Endothelial cell of umbilical vein (primary cell): Measurements from ENCODE around the gene COX4I1. TPM values are rescaled to one million over a fixed set of nuclear protein-coding genes. Genes with fewer than 3 reads are reported as not detected.

Experiments used
- BruUV-seq: library from RNA; stranded (reverse); fragments of 400-500 nt; replicated peaks from 2 replicates; lab custom pipeline; 2021; lab: Mats Ljungman, UMichigan
- CTCF ChIA-PET: fragments of 300-600, 350-600 bp; sonication (Branson Sonifier 250); formaldehyde crosslinking; loops from one replicate; lab custom pipeline; 2021; ENCODE audit warnings: antibody characterized with exemption, inconsistent platforms; lab: Charles Lee
- POLR2A ChIA-PET: fragments of 300-600, 350-600 bp; sonication (Branson Sonifier 250); formaldehyde crosslinking; loops from one replicate; lab custom pipeline; 2021; ENCODE audit warnings: antibody characterized with exemption, inconsistent platforms; lab: Charles Lee
- DNase-seq: peaks from one replicate; pipeline ENCODE4 v3.0.0-alpha.2; 2011; ENCODE audit warnings: low read depth, low spot score
- FAIRE-seq: peaks from 2 replicates; lab custom pipeline; 2011; peaks lifted over from hg19 to GRCh38; lab: Jason Lieb, UNC
- H2AFZ ChIP-seq: 2 replicates; pipeline ENCODE4 v1.6.0; 2012; ENCODE audit warnings: low read depth, low read length, control low read depth, inconsistent platforms
- H3K27ac ChIP-seq: 2 replicates; pipeline ENCODE4 v1.5.1; 2011; ENCODE audit warnings: low read depth, mild to moderate bottlenecking, control low read depth, low read length, moderate library complexity; ENCODE audit not compliant: insufficient read depth
- H3K27me3 ChIP-seq, 2 experiments: 2 replicates each; pipeline versions ENCODE4 v1.6.0 to v1.6.1; 2011; ENCODE audit warnings: low read length in 2 of 2, mixed read lengths in 1 of 2; ENCODE audit not compliant: control insufficient read depth in 2 of 2, insufficient read depth in 2 of 2
- H3K36me3 ChIP-seq, 2 experiments: 2 replicates in 1 of 2; 3 replicates in 1 of 2; pipeline ENCODE4 v1.5.1; 2011; ENCODE audit warnings: low read length in 2 of 2, mild to moderate bottlenecking in 1 of 2, moderate library complexity in 1 of 2; ENCODE audit not compliant: control insufficient read depth in 2 of 2, insufficient read depth in 2 of 2; ENCODE audit errors: extremely low read depth in 1 of 2
- H3K4me1 ChIP-seq: 3 replicates; pipeline ENCODE4 v1.5.1; 2011; ENCODE audit warnings: mild to moderate bottlenecking, low read length; ENCODE audit not compliant: control insufficient read depth, insufficient read depth; ENCODE audit errors: extremely low read depth
- H3K4me2 ChIP-seq: 2 replicates; pipeline ENCODE4 v1.6.1; 2011; ENCODE audit warnings: low read length, control low read depth, mixed read lengths; ENCODE audit not compliant: insufficient read depth
- H3K4me3 ChIP-seq, 3 experiments: fragments of 200-600 bp in 1 of 3; sonication (generic), shearing (Covaris generic) in 1 of 3; replicated peaks in 1 of 3; 2 replicates each; pipeline ENCODE4 v1.5.1; 2011 to 2016; ENCODE audit warnings: control low read depth in 3 of 3, low read length in 3 of 3, mild to moderate bottlenecking in 2 of 3, inconsistent platforms in 1 of 3, low read depth in 1 of 3, moderate library complexity in 1 of 3; ENCODE audit not compliant: insufficient read depth in 1 of 3
- H3K79me2 ChIP-seq: 2 replicates; pipeline ENCODE4 v1.6.0; 2012; ENCODE audit warnings: low read length, inconsistent platforms; ENCODE audit not compliant: control insufficient read depth, insufficient read depth
- H3K9ac ChIP-seq: replicated peaks from 2 replicates; pipeline ENCODE3; 2011; ENCODE audit warnings: low read length, control low read depth; ENCODE audit not compliant: insufficient read depth; ENCODE audit errors: extremely low read depth
- H3K9me1 ChIP-seq: replicated peaks from 3 replicates; pipeline ENCODE4 v1.6.0; 2011; ENCODE audit warnings: mild to moderate bottlenecking, low read length; ENCODE audit not compliant: control insufficient read depth, insufficient read depth; ENCODE audit errors: extremely low read depth
- H3K9me3 ChIP-seq: replicated peaks from 2 replicates; pipeline ENCODE4 v1.5.1; 2012; ENCODE audit warnings: low read length, inconsistent platforms; ENCODE audit not compliant: control insufficient read depth, insufficient read depth
- H4K20me1 ChIP-seq: replicated peaks from 2 replicates; pipeline ENCODE3; 2011; ENCODE audit warnings: mild to moderate bottlenecking, low read length; ENCODE audit not compliant: control insufficient read depth, insufficient read depth; ENCODE audit errors: extremely low read depth
- CTCF ChIP-seq, 2 donors: IDR thresholded peaks; 1 replicate in 1 of 2; 2 replicates in 1 of 2; pipeline ENCODE4 v1.5.1; 2011; ENCODE audit warnings: low read length in 2 of 2, mild to moderate bottlenecking in 2 of 2, moderate library complexity in 2 of 2, control low read depth in 1 of 2, inconsistent platforms in 1 of 2, low read depth in 1 of 2; ENCODE audit not compliant: insufficient read depth in 1 of 2; ENCODE audit errors: extremely low read depth in 1 of 2
- EZH2 ChIP-seq: IDR thresholded peaks from 2 replicates; pipeline ENCODE4 v1.6.1; 2012; ENCODE audit warnings: borderline replicate concordance, low read depth, mild to moderate bottlenecking, moderate library complexity, low read length, inconsistent platforms; ENCODE audit not compliant: severe bottlenecking
- FOS ChIP-seq: IDR thresholded peaks from 2 replicates; pipeline ENCODE4 v1.6.1; 2011; ENCODE audit warnings: mild to moderate bottlenecking, low read length, moderate library complexity, borderline replicate concordance; ENCODE audit not compliant: insufficient read depth
- GATA2 ChIP-seq: IDR thresholded peaks from 2 replicates; pipeline ENCODE4 v1.7.0; 2011; ENCODE audit warnings: low read depth, mild to moderate bottlenecking, moderate library complexity, mixed read lengths, low read length; ENCODE audit not compliant: insufficient read length, insufficient read depth
- JUN ChIP-seq: IDR thresholded peaks from 2 replicates; pipeline ENCODE4 v1.6.1; 2011; ENCODE audit warnings: borderline replicate concordance, low read depth; ENCODE audit not compliant: insufficient read length, insufficient read depth
- MAX ChIP-seq: IDR thresholded peaks from 2 replicates; pipeline ENCODE4 v1.6.1; 2011; ENCODE audit not compliant: insufficient read depth, insufficient read length
- MYC ChIP-seq: IDR thresholded peaks from one replicate; pipeline ENCODE4 v1.6.1; 2011; ENCODE audit warnings: mild to moderate bottlenecking, low read depth, low read length
- POLR2A ChIP-seq: IDR thresholded peaks from 2 replicates; pipeline ENCODE4 v1.6.1; 2012; ENCODE audit warnings: low read depth, mild to moderate bottlenecking, control low read depth, low read length
- POLR2AphosphoS5 ChIP-seq: IDR thresholded peaks from 2 replicates; pipeline ENCODE4 v1.6.1; 2012; ENCODE audit warnings: low read depth, mild to moderate bottlenecking, control low read depth, low read length, moderate library complexity; ENCODE audit not compliant: insufficient read depth
- dilution Hi-C: fragments of 300-500 bp; cut with MboI; formaldehyde crosslinking; loops from one replicate; pipeline ENCODE4 v1.15.0; 2019; ENCODE audit warnings: low sequenced_read_pairs; ENCODE audit not compliant: extremely low pct_ligation_motif_present
- intact Hi-C: fragments of 100-400 bp; cut with micrococcal nuclease; formaldehyde crosslinking; loops from one replicate; pipeline ENCODE4 v1.10.0; 2022
- polyA plus RNA-seq, 4 experiments: library from polyadenylated mRNA; depleted of rRNA in 3 of 4; stranded (reverse) in 3 of 4; unstranded in 1 of 4; fragments of >200 nt; gene quantifications; 2 replicates each; pipeline versions ENCODE4 v1.2.1 to v1.2.3, GENCODE V29; 2011 to 2012; ENCODE audit warnings: missing spikeins in 1 of 4
- total RNA-seq: library from RNA; stranded (reverse); gene quantifications from 2 replicates; pipeline ENCODE4 v1.2.3, GENCODE V29; 2021

The COX4I1 gene
- total and polyA plus RNA-seq, 2 donors (not counting 3 experiments of a cell fraction or from before 2014, with no cell fraction given): 560 to 953 TPM

- Histone ChIP-seq H3K27me3 (peaks cover 16 to 26% of the 10 kb centered on the region in 2 experiments), H3K9ac (no peak overlapping the region), H4K20me1 (no peaks in the 10 kb centered on the region), H2AFZ (no peak overlapping the region), H3K9me1 (no peaks in the 10 kb centered on the region), H3K4me2 (no peak overlapping the region), H3K36me3 (peaks cover 4 to 14% of the 10 kb centered on the region in 2 experiments), H3K4me3 (no peak overlapping the region), H3K27ac (no peak overlapping the region), H3K9me3 (no peaks in the 10 kb centered on the region), H3K79me2 (no peaks in the 10 kb centered on the region), H3K4me1 (no peaks in the 10 kb centered on the region)
- FAIRE-seq (no peak), DNase-seq (no peak)
- dilution Hi-C loops (no loop called here), intact Hi-C loops (no loop called here)
- POLR2A ChIA-PET: no interaction called here
- BruUV-seq: no TSS peak
- CTCF ChIA-PET: interaction anchor here (1.2 to 2.1 kb wide), 4 partner anchors 9 to 206 kb away, joined by 3 to 8 read pairs (median 4); no protein-coding TSS in a partner anchor
- no peak for TF ChIP-seq GATA2
- TF ChIP-seq EZH2: no peak
- no peak for TF ChIP-seq CTCF (IDR thresholded peaks at IDR 0.05; ENCODE audit: extremely low read depth in 1 of 2, insufficient read depth in 1 of 2, low read depth in 1 of 2, low read length in 2 of 2)
- TF ChIP-seq POLR2AphosphoS5: no peak
- TF ChIP-seq MYC: no peak
- TF ChIP-seq POLR2A: no peak
- no peak for TF ChIP-seq JUN
- TF ChIP-seq MAX: no peak
- TF ChIP-seq FOS: no peak
Measured at GRCh38 chr16:85810097-85810741, 10.7 kb downstream of the COX4I1 start.
